Measurements from ENCODE around the gene SYS1. TPM values are rescaled to one million over a fixed set of nuclear protein-coding genes. Genes with fewer than 3 reads are reported as not detected.

SYS1 gene
- total and polyA plus RNA-seq, 2 donors (not counting 1 experiment from before 2014, with no cell fraction given): 25.3 to 57.7 TPM

DNA sequence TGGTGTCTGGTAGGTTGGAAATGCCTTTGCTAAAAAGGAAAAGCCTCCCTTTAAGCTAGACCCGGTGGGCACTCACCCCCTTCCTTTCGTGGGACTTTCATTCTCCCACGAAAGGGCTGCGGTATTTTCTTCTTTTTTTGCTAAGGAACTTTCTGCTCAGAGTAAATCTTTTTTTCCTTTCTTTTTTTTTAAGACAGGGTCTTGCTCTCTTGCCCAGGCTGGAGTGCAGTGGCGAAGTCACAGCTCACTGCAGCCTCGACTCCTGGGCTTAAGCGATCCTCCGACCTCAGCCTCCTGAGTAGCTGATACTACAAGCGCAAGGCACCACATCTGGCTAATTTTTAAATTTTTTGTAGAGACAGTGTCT, 11.1 kb downstream of the SYS1 start:
- Histone ChIP-seq H3K4me2 (replicated peaks; ENCODE audit: low read depth, low read length, poor library complexity, severe bottlenecking) (peak overlapping the region; percentile 85), H3K36me3 (replicated peaks in 1 of 2; ENCODE audit: control extremely low read depth in 1 of 2, control insufficient read depth in 1 of 2, extremely low read depth in 1 of 2, insufficient read depth in 2 of 2, low read length in 1 of 2) (peaks cover 0 to 12% of the 10 kb centered on the region in 2 experiments), H3K9ac (ENCODE audit: low read length) (peak overlapping the region; percentile 62), H3K4me1 (ENCODE audit: control insufficient read depth in 2 of 2, insufficient read depth in 2 of 2, low read length in 2 of 2) (peaks cover 42 to 52% of the 10 kb centered on the region in 2 donors), H3K4me3 (ENCODE audit: control extremely low read depth in 1 of 5, extremely low read depth in 1 of 5, insufficient read depth in 1 of 5, low read depth in 2 of 5, low read length in 4 of 5) (peak overlapping the region in 4 of 5 experiments; percentile 42 to 64 (median 48)), H3K27ac (ENCODE audit: low read length in 2 of 2) (no peak overlapping the region), H2AFZ (ENCODE audit: insufficient read depth, low read depth, low read length, poor library complexity, severe bottlenecking) (peak overlapping the region; percentile 41), H3K79me2 (ENCODE audit: control insufficient read depth, insufficient read depth, low read length) (peaks cover 63% of the 10 kb centered on the region), H3K27me3 (replicated peaks in 1 of 4; ENCODE audit: control extremely low read depth in 1 of 4, control insufficient read depth in 3 of 4, insufficient read depth in 4 of 4, low read length in 3 of 4) (no peaks in the 10 kb centered on the region), H3K9me3 (ENCODE audit: control extremely low read depth in 1 of 3, control insufficient read depth in 2 of 3, insufficient read depth in 1 of 3, low read length in 2 of 3) (no peaks in the 10 kb centered on the region), H4K20me1 (ENCODE audit: control insufficient read depth, insufficient read depth, low read length, poor library complexity, severe bottlenecking) (peaks cover 45% of the 10 kb centered on the region)
- ATAC-seq (ENCODE audit: low read depth): no peak
- H3K4me3 Mint-ChIP-seq: peak overlapping the region; percentile 96
- ChIA-PET CTCF (interaction anchor here (0.8 to 20.6 kb wide), 28 partner anchors 9 to 787 kb away, joined by 3 to 814 read pairs (median 6); partner anchors contain the start of genes DBNDD2, PIGT, SYS1 and WFDC2), POLR2A (interaction anchor here (0.9 to 4.8 kb wide), 6 partner anchors 9 to 63 kb away, joined by 3 to 38 read pairs (median 6); partner anchors contain the start of genes PIGT and SYS1)
- H3K27ac Mint-ChIP-seq: peak overlapping the region; percentile 86
- H3K27me3 Mint-ChIP-seq: no peaks in the 10 kb centered on the region
- TF ChIP-seq EZH2 (IDR thresholded peaks at IDR 0.05; ENCODE audit: borderline replicate concordance, insufficient read depth, low read depth, low read length, poor library complexity, severe bottlenecking) (no peak), CTCF (IDR thresholded peaks at IDR 0.05) (peak; percentile 53)
- intact Hi-C loops (cut with micrococcal nuclease): loop anchor here (1.0 kb wide), 1 partner anchor 63 kb away; no protein-coding TSS in a partner anchor
- peaks cover 50% of the 10 kb centered on the region for H3K4me1 Mint-ChIP-seq
- DNase-seq: no peak
- H3K9me3 Mint-ChIP-seq (ENCODE audit: insufficient read depth): no peaks in the 10 kb centered on the region
- 50% methylated on average over 9 of the region's 9 CpGs for WGBS (ENCODE audit: insufficient coverage)

GRCh38 chr20:45374966-45375365, 12.0 kb downstream of the SYS1 start:
- peaks cover 39% of the 10 kb centered on the region for H4K20me1 ChIP-seq (ENCODE audit: control insufficient read depth, insufficient read depth, low read length, poor library complexity, severe bottlenecking)
- 94% methylated on average over 14 of the region's 14 CpGs for WGBS (ENCODE audit: insufficient coverage)
- POLR2A ChIA-PET: interaction anchor here (2.9 kb wide), 1 partner anchor 12 kb away, joined by 38 read pairs; the partner anchor contains the start of gene SYS1
- no peaks in the 10 kb centered on the region for H3K9me3 ChIP-seq (ENCODE audit: control extremely low read depth in 1 of 3, control insufficient read depth in 2 of 3, insufficient read depth in 1 of 3, low read length in 2 of 3)
- ATAC-seq (ENCODE audit: low read depth) (no peak), DNase-seq (no peak)
- H3K79me2 ChIP-seq (ENCODE audit: control insufficient read depth, insufficient read depth, low read length): peaks cover 62% of the 10 kb centered on the region
- peaks cover 33 to 43% of the 10 kb centered on the region in 2 donors for H3K4me1 ChIP-seq (ENCODE audit: control insufficient read depth in 2 of 2, insufficient read depth in 2 of 2, low read length in 2 of 2)
- Mint-ChIP-seq H3K9me3 (ENCODE audit: insufficient read depth) (no peaks in the 10 kb centered on the region), H3K4me1 (peaks cover 45% of the 10 kb centered on the region), H3K27ac (no peak overlapping the region), H3K4me3 (no peak overlapping the region), H3K27me3 (no peaks in the 10 kb centered on the region)
- TF ChIP-seq EZH2 (IDR thresholded peaks at IDR 0.05; ENCODE audit: borderline replicate concordance, insufficient read depth, low read depth, low read length, poor library complexity, severe bottlenecking) (no peak), CTCF (IDR thresholded peaks at IDR 0.05) (no peak)
- H3K27ac ChIP-seq (ENCODE audit: low read length in 2 of 2): no peak overlapping the region
- no peaks in the 10 kb centered on the region for H3K27me3 ChIP-seq (replicated peaks in 1 of 4; ENCODE audit: control extremely low read depth in 1 of 4, control insufficient read depth in 3 of 4, insufficient read depth in 4 of 4, low read length in 3 of 4)
- H3K36me3 ChIP-seq (replicated peaks in 1 of 2; ENCODE audit: control extremely low read depth in 1 of 2, control insufficient read depth in 1 of 2, extremely low read depth in 1 of 2, insufficient read depth in 2 of 2, low read length in 1 of 2): peaks cover 0 to 10% of the 10 kb centered on the region in 2 experiments
- CTCF ChIA-PET: interaction anchor here (1.7 to 20.6 kb wide), 9 partner anchors 8 to 396 kb away, joined by 4 to 814 read pairs (median 15); partner anchors contain the start of gene SYS1
- no peak overlapping the region for H3K4me2 ChIP-seq (replicated peaks; ENCODE audit: low read depth, low read length, poor library complexity, severe bottlenecking)
- H2AFZ ChIP-seq (ENCODE audit: insufficient read depth, low read depth, low read length, poor library complexity, severe bottlenecking): no peak overlapping the region
- no peak overlapping the region for H3K4me3 ChIP-seq (ENCODE audit: control extremely low read depth in 1 of 5, extremely low read depth in 1 of 5, insufficient read depth in 1 of 5, low read depth in 2 of 5, low read length in 4 of 5)
- intact Hi-C loops (cut with micrococcal nuclease): loop anchor here (1.0 kb wide), 1 partner anchor 62 kb away; no protein-coding TSS in a partner anchor
- no peak overlapping the region for H3K9ac ChIP-seq (ENCODE audit: low read length)

All from B cell (primary cell).